ENCODE measurements around the gene TLE7.

The TLE7 gene

GRCh38 chr16:71389330-71389729 lies 52.5 kb downstream of the TLE7 start:
- DNase-seq (ENCODE audit: low read depth) = no peak
- TF ChIP-seq MYC (IDR thresholded peaks at IDR 0.05; ENCODE audit: low read depth, low read length) (no peak), POLR2A (IDR thresholded peaks at IDR 0.05; ENCODE audit: extremely low read depth, insufficient read length) (no peak), MAX (IDR thresholded peaks at IDR 0.05; ENCODE audit: low read depth, low read length) (no peak)
- TF ChIP-seq, protein P1, sequence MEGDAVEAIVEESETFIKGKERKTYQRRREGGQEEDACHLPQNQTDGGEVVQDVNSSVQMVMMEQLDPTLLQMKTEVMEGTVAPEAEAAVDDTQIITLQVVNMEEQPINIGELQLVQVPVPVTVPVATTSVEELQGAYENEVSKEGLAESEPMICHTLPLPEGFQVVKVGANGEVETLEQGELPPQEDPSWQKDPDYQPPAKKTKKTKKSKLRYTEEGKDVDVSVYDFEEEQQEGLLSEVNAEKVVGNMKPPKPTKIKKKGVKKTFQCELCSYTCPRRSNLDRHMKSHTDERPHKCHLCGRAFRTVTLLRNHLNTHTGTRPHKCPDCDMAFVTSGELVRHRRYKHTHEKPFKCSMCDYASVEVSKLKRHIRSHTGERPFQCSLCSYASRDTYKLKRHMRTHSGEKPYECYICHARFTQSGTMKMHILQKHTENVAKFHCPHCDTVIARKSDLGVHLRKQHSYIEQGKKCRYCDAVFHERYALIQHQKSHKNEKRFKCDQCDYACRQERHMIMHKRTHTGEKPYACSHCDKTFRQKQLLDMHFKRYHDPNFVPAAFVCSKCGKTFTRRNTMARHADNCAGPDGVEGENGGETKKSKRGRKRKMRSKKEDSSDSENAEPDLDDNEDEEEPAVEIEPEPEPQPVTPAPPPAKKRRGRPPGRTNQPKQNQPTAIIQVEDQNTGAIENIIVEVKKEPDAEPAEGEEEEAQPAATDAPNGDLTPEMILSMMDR (IDR thresholded peaks at IDR 0.05; ENCODE audit: low read depth, low read length) = no peak

DNA sequence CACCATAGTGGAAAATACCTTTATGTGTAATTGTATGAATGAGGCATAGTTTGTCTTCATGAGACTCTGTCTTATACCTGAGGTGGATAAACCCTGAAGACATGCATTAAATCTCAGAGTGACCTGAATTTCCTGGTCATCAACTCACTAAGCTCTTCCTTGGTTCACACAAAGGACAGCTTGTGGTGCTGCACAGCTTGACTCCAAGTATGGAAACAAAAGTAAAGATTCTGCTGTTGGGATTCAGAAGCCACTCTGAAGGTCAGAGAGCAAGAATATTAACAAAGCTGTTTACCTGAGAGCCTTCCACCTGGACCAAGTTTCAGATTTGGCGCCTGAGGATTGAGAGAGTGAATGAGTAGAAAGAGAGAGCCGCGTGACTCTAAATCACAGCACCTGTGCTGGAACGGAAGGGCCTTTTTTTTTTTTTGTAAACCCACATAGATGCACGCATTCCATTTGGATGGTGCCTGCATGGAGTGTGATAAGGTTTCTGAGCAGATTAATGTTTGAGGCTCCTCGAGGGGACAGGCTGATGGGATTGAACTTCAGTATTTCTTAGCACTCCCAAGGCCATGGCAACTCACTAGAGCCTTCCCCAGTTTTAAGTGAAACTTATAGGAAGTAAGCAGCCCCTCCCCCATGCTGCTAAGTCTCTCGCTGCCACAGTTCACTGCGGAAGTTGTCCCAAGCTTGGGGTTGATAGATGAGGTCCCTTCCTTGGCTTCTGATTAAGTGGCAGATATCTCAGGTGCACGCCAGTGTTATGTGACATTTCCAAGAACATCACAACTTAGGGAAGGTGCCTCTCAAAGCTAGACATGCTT lies 54.6 kb downstream of the TLE7 start:
- DNase-seq (ENCODE audit: low read depth) = peak; percentile 34
- H3K4me3 ChIP-seq (ENCODE audit: low read depth, low read length) = no peak overlapping the region
- TF ChIP-seq MAX (IDR thresholded peaks at IDR 0.05; ENCODE audit: low read depth, low read length) = no peak

More at GRCh38 chr16:71389330-71389729, 52.5 kb downstream of the TLE7 start:
- H3K4me3 ChIP-seq (ENCODE audit: low read depth, low read length) = no peak overlapping the region

GRCh38 chr16:71384073-71384724 lies 57.7 kb downstream of the TLE7 start:
- no peak for DNase-seq (ENCODE audit: low read depth)
- H3K4me3 ChIP-seq (ENCODE audit: low read depth, low read length) = no peak overlapping the region
- TF ChIP-seq, protein P1 (IDR thresholded peaks at IDR 0.05; ENCODE audit: low read depth, low read length) = no peak
- no peak for TF ChIP-seq MAX (IDR thresholded peaks at IDR 0.05; ENCODE audit: low read depth, low read length)
- TF ChIP-seq POLR2A (IDR thresholded peaks at IDR 0.05; ENCODE audit: extremely low read depth, insufficient read length) = no peak
- no peak for TF ChIP-seq MYC (IDR thresholded peaks at IDR 0.05; ENCODE audit: low read depth, low read length)

GRCh38 chr16:71383054-71383773 lies 58.6 kb downstream of the TLE7 start:
- H3K4me3 ChIP-seq (ENCODE audit: low read depth, low read length) = no peak overlapping the region
- peak; percentile 18 for DNase-seq (ENCODE audit: low read depth)
- TF ChIP-seq, protein P1 (IDR thresholded peaks at IDR 0.05; ENCODE audit: low read depth, low read length) = no peak

- no peak for DNase-seq (ENCODE audit: low read depth)
- no peak overlapping the region for H3K4me3 ChIP-seq (ENCODE audit: low read depth, low read length)
- TF ChIP-seq, protein P1 (IDR thresholded peaks at IDR 0.05; ENCODE audit: low read depth, low read length) = no peak
- TF ChIP-seq MAX (IDR thresholded peaks at IDR 0.05; ENCODE audit: low read depth, low read length) = no peak
- TF ChIP-seq POLR2A (IDR thresholded peaks at IDR 0.05; ENCODE audit: extremely low read depth, insufficient read length) = no peak
- TF ChIP-seq MYC (IDR thresholded peaks at IDR 0.05; ENCODE audit: low read depth, low read length) = no peak
Measured at GRCh38 chr16:71380831-71381230, 61.0 kb downstream of the TLE7 start.
